Esophagus squamous epithelium (tissue), 4 donors: Measurements from ENCODE around the gene TRERF1.

Source experiments
- CTCF ChIP-seq, 6 experiments: fragments of 450-650 bp in 4 of 6; fragments of 200-600 bp in 2 of 6; sonication (generic) in 2 of 6; IDR thresholded peaks; one replicate each; pipeline ENCODE4 v1.5.1; 2016 to 2019; ENCODE audit warnings: antibody characterized with exemption in 6 of 6, mild to moderate bottlenecking in 4 of 6, moderate library complexity in 4 of 6
- POLR2A ChIP-seq, 4 donors: fragments of 450-650 bp; IDR thresholded peaks; one replicate each; pipeline ENCODE4 v1.6.1; 2017; ENCODE audit warnings: antibody characterized with exemption in 4 of 4, mild to moderate bottlenecking in 4 of 4, moderate library complexity in 3 of 4

GRCh38 chr6:42315991-42316970, 135.4 kb downstream of the TRERF1 start:
- TF ChIP-seq POLR2A (IDR thresholded peaks at IDR 0.05) (no peak), CTCF (IDR thresholded peaks at IDR 0.05) (no peak)
